Neural cell (in vitro differentiated cells): Measurements from ENCODE around the gene SCARB1. TPM values are rescaled to one million over a fixed set of nuclear protein-coding genes. Genes with fewer than 3 reads are reported as not detected.

Source experiments
- H2AFZ ChIP-seq: fragments of 200-600, 300-800 bp; sonication (generic), shearing (Covaris generic); 2 replicates; pipeline ENCODE4 v1.6.0; 2014; ENCODE audit warnings: low read depth, mild to moderate bottlenecking, antibody characterized with exemption, low read length, moderate library complexity
- H3F3A ChIP-seq: fragments of 200-600 bp; shearing (Covaris generic); 2 replicates; pipeline ENCODE4 v1.6.1; 2016; ENCODE audit warnings: mild to moderate bottlenecking, moderate library complexity, mixed read lengths, antibody characterized with exemption, low read length; ENCODE audit not compliant: insufficient read depth, poor library complexity, severe bottlenecking
- H3K27ac ChIP-seq: fragments of 200-600, 300-800 bp; sonication (generic), shearing (Covaris generic); 2 replicates; pipeline ENCODE4 v1.5.1; 2014; ENCODE audit warnings: mild to moderate bottlenecking, low read length, moderate library complexity
- H3K27me3 ChIP-seq: fragments of 300-800, 200-600 bp; sonication (generic), shearing (Covaris generic); 2 replicates; pipeline ENCODE4 v1.6.0; 2014; ENCODE audit warnings: mild to moderate bottlenecking, low read depth, low read length, moderate library complexity; ENCODE audit not compliant: insufficient read depth
- H3K36me3 ChIP-seq: fragments of 300-800, 200-600 bp; sonication (generic), shearing (Covaris generic); 2 replicates; pipeline ENCODE4 v1.5.1; 2014; ENCODE audit warnings: mild to moderate bottlenecking, antibody characterized with exemption, low read length, moderate library complexity; ENCODE audit not compliant: insufficient read depth
- H3K4me2 ChIP-seq: fragments of 300-800, 200-600 bp; sonication (generic), shearing (Covaris generic); 2 replicates; pipeline ENCODE4 v1.6.0; 2014; ENCODE audit warnings: mild to moderate bottlenecking, low read length
- H3K4me3 ChIP-seq: fragments of 300-800, 200-600 bp; sonication (generic), shearing (Covaris generic); 2 replicates; pipeline ENCODE4 v1.5.1; 2014; ENCODE audit warnings: mild to moderate bottlenecking, low read length, moderate library complexity
- H3K79me2 ChIP-seq: fragments of 200-600 bp; shearing (Covaris generic); replicated peaks from 2 replicates; pipeline ENCODE4 v1.6.0; 2014; ENCODE audit warnings: mild to moderate bottlenecking, low read length, moderate library complexity; ENCODE audit not compliant: insufficient read depth
- H3K9ac ChIP-seq: fragments of 300-800, 200-600 bp; sonication (generic), shearing (Covaris generic); 2 replicates; pipeline ENCODE4 v1.6.1; 2016; ENCODE audit warnings: mild to moderate bottlenecking, low read length, mixed read lengths
- H3K9me2 ChIP-seq: fragments of 200-600 bp; shearing (Covaris generic); 2 replicates; pipeline ENCODE4 v1.6.1; 2016; ENCODE audit warnings: mild to moderate bottlenecking, low read length, mixed read lengths; ENCODE audit not compliant: insufficient read depth
- H3K9me3 ChIP-seq: fragments of 200-600, 300-800 bp; sonication (generic), shearing (Covaris generic); 2 replicates; pipeline ENCODE4 v1.6.1; 2016; ENCODE audit warnings: mild to moderate bottlenecking, mixed run types, low read length, moderate library complexity, mixed read lengths
- H4K20me1 ChIP-seq: fragments of 200-600 bp; shearing (Covaris generic); 2 replicates; pipeline ENCODE4 v1.6.1; 2016; ENCODE audit warnings: mild to moderate bottlenecking, mixed run types; ENCODE audit not compliant: insufficient read depth
- CTCF ChIP-seq: fragments of 450-650 bp; IDR thresholded peaks from 2 replicates; pipeline ENCODE4 v1.5.1; 2014; ENCODE audit warnings: antibody characterized with exemption, mild to moderate bottlenecking, moderate library complexity; ENCODE audit not compliant: poor library complexity, severe bottlenecking
- EP300 ChIP-seq: fragments of 450-650 bp; conservative IDR thresholded peaks from 2 replicates; pipeline ENCODE4 v1.6.1; 2014; ENCODE audit warnings: antibody characterized with exemption, mild to moderate bottlenecking, moderate library complexity; ENCODE audit not compliant: poor library complexity, severe bottlenecking
- EZH2 ChIP-seq: fragments of 200-600, 300-800 bp; shearing (Covaris generic), sonication (generic); IDR thresholded peaks from 2 replicates; pipeline ENCODE4 v1.6.1; 2014; ENCODE audit warnings: antibody characterized with exemption, low read length, borderline replicate concordance, mild to moderate bottlenecking; ENCODE audit not compliant: insufficient read depth, poor library complexity, severe bottlenecking
- MXI1 ChIP-seq: fragments of 450-650 bp; conservative IDR thresholded peaks from 2 replicates; pipeline ENCODE4 v1.6.1; 2014; ENCODE audit warnings: antibody characterized with exemption, mild to moderate bottlenecking; ENCODE audit not compliant: poor library complexity, severe bottlenecking
- POLR2AphosphoS5 ChIP-seq: IDR thresholded peaks from 2 replicates; pipeline ENCODE4 v1.6.1; 2012
- RAD21 ChIP-seq: fragments of 450-650 bp; conservative IDR thresholded peaks from 2 replicates; pipeline ENCODE4 v1.6.1; 2014; ENCODE audit warnings: antibody characterized with exemption, mild to moderate bottlenecking, moderate library complexity
- REST ChIP-seq: IDR thresholded peaks from 2 replicates; pipeline ENCODE4 v1.6.1; 2012; ENCODE audit warnings: borderline replicate concordance
- SMC3 ChIP-seq: fragments of 450-650 bp; conservative IDR thresholded peaks from 2 replicates; pipeline ENCODE4 v1.6.1; 2014; ENCODE audit warnings: antibody characterized with exemption, mild to moderate bottlenecking, moderate library complexity; ENCODE audit not compliant: poor library complexity
- TAF1 ChIP-seq: IDR thresholded peaks from 2 replicates; pipeline ENCODE4 v1.6.1; 2012; ENCODE audit warnings: low read depth
- polyA plus RNA-seq: library from polyadenylated mRNA; depleted of rRNA; stranded (reverse); fragments of >200 nt; gene quantifications from 2 replicates; pipeline ENCODE4 v1.2.3, GENCODE V29; 2014

Gene SCARB1
- polyA plus RNA-seq, 1 donor from 2014 or later = 5.8 TPM

GRCh38 chr12:124830306-124830705, 33.4 kb downstream of the SCARB1 start:
- no peaks in the 10 kb centered on the region for H3K27me3 ChIP-seq
- no peaks in the 10 kb centered on the region for H3K79me2 ChIP-seq
- no peaks in the 10 kb centered on the region for H3K9me2 ChIP-seq
- H3K9ac ChIP-seq = no peak overlapping the region
- no peak overlapping the region for H3K27ac ChIP-seq
- H3F3A ChIP-seq = no peaks in the 10 kb centered on the region
- no peak overlapping the region for H3K4me2 ChIP-seq
- no peaks in the 10 kb centered on the region for H3K9me3 ChIP-seq
- no peaks in the 10 kb centered on the region for H4K20me1 ChIP-seq
- no peak overlapping the region for H3K4me3 ChIP-seq
- no peaks in the 10 kb centered on the region for H3K36me3 ChIP-seq
- no peak overlapping the region for H2AFZ ChIP-seq
- no peak for TF ChIP-seq RAD21
- no peak for TF ChIP-seq EZH2
- TF ChIP-seq EP300 = no peak
- TF ChIP-seq REST = no peak
- no peak for TF ChIP-seq TAF1
- TF ChIP-seq MXI1 = no peak
- TF ChIP-seq CTCF = no peak
- no peak for TF ChIP-seq SMC3
- TF ChIP-seq POLR2AphosphoS5 = no peak

- no peak overlapping the region for H3K4me3 ChIP-seq
- H2AFZ ChIP-seq = no peak overlapping the region
- H3K36me3 ChIP-seq = no peaks in the 10 kb centered on the region
- no peak overlapping the region for H3K4me2 ChIP-seq
- H3K9ac ChIP-seq = no peak overlapping the region
- no peaks in the 10 kb centered on the region for H3K79me2 ChIP-seq
- no peaks in the 10 kb centered on the region for H3K27me3 ChIP-seq
- TF ChIP-seq RAD21 = no peak
- no peak for TF ChIP-seq CTCF
- no peak for TF ChIP-seq TAF1
- no peak for TF ChIP-seq SMC3
- no peak for TF ChIP-seq REST
- no peak for TF ChIP-seq EP300
- TF ChIP-seq MXI1 = no peak
- H3K9me3 ChIP-seq = no peaks in the 10 kb centered on the region
- H3F3A ChIP-seq = no peaks in the 10 kb centered on the region
- H4K20me1 ChIP-seq = no peaks in the 10 kb centered on the region
- no peaks in the 10 kb centered on the region for H3K9me2 ChIP-seq
- H3K27ac ChIP-seq = no peak overlapping the region
These were observed 33.9 kb downstream of the SCARB1 start for GRCh38 chr12:124829708-124830304.
